RWPE1 (cell line): ENCODE measurements around the gene PTK7.
A peak's percentile ranks its signal among the peaks of the same experiment; 100 is the strongest.

Source experiments
- CTCF ChIA-PET: fragments of 350-600 bp; sonication (Branson Sonifier 250); formaldehyde crosslinking; extraction: SDS; loops from one replicate; lab custom pipeline; 2021; lab: Yijun Ruan, JAX
- POLR2A ChIA-PET: fragments of 400-600 bp; formaldehyde crosslinking; extraction: SDS; loops from one replicate; lab custom pipeline; 2020; ENCODE audit warnings: antibody characterized with exemption; ENCODE audit not compliant: low non-redundant PET; lab: Yijun Ruan, JAX
- DNase-seq: peaks from one replicate; pipeline ENCODE4 v3.0.0; 2012; ENCODE audit warnings: low spot score
- H3K27ac ChIP-seq: fragments of 450-650 bp; 2 replicates; pipeline ENCODE4 v1.5.1; 2017
- CTCF ChIP-seq: fragments of 450-650 bp; conservative IDR thresholded peaks from 2 replicates; pipeline ENCODE4 v1.5.1; 2017; ENCODE audit warnings: low read depth, mild to moderate bottlenecking

PTK7 gene

GRCh38 chr6:43144879-43145278 lies 68.8 kb downstream of the PTK7 start:
- H3K27ac ChIP-seq: peak overlapping the region; percentile 86
- ChIA-PET CTCF (interaction anchor here (0.5 to 0.7 kb wide), 2 partner anchors 20 to 363 kb away, joined by 3 read pairs; no protein-coding TSS in a partner anchor), POLR2A (interaction anchor here (0.6 kb wide), 1 partner anchor 26 kb away, joined by 4 read pairs; the partner anchor contains the start of gene SRF)
- DNase-seq: peak; percentile 57
- TF ChIP-seq CTCF: no peak

GRCh38 chr6:43146261-43146660 lies 70.1 kb downstream of the PTK7 start:
- H3K27ac ChIP-seq: peak overlapping the region; percentile 86; the same call in 1 of the 2 replicates
- DNase-seq: no peak
- ChIA-PET POLR2A (no interaction called here), CTCF (no interaction called here)
- no peak for TF ChIP-seq CTCF

GRCh38 chr6:43146709-43147688 lies 70.9 kb downstream of the PTK7 start:
- POLR2A ChIA-PET: no interaction called here
- no peak for DNase-seq
- no peak for TF ChIP-seq CTCF
- CTCF ChIA-PET: interaction anchor here (0.6 kb wide), 1 partner anchor 1186 kb away, joined by 4 read pairs; no protein-coding TSS in a partner anchor
- peak overlapping the region; percentile 40 for H3K27ac ChIP-seq

- H3K27ac ChIP-seq: peak overlapping the region; percentile 40
- CTCF ChIA-PET: interaction anchor here (0.6 kb wide), 1 partner anchor 1185 kb away, joined by 4 read pairs; no protein-coding TSS in a partner anchor
- TF ChIP-seq CTCF: no peak
- DNase-seq: no peak
- POLR2A ChIA-PET: no interaction called here
These were observed 71.8 kb downstream of the PTK7 start for GRCh38 chr6:43147691-43148477.

GRCh38 chr6:43149265-43149664 lies 73.2 kb downstream of the PTK7 start:
- CTCF ChIA-PET: no interaction called here
- peak overlapping the region; percentile 13; the same call in 1 of the 2 replicates for H3K27ac ChIP-seq
- no peak for TF ChIP-seq CTCF
- POLR2A ChIA-PET: no interaction called here
- DNase-seq: no peak
